Retinal pigment epithelial cell (primary cell): ENCODE data around the gene SAXO1.

Experiments
- DNase-seq: peaks from one replicate; pipeline ENCODE4 v3.0.0-alpha.2; 2010; ENCODE audit warnings: low read depth
- H3K4me3 ChIP-seq: 2 replicates; pipeline ENCODE4 v1.5.1; 2011; ENCODE audit warnings: mild to moderate bottlenecking, low read length, control low read depth, moderate library complexity
- TF ChIP-seq, protein P1 (sequence below): conservative IDR thresholded peaks from 2 replicates; pipeline ENCODE4 v1.5.1; 2011; ENCODE audit warnings: low read depth, low read length, control low read depth, inconsistent platforms

SAXO1 gene

DNA sequence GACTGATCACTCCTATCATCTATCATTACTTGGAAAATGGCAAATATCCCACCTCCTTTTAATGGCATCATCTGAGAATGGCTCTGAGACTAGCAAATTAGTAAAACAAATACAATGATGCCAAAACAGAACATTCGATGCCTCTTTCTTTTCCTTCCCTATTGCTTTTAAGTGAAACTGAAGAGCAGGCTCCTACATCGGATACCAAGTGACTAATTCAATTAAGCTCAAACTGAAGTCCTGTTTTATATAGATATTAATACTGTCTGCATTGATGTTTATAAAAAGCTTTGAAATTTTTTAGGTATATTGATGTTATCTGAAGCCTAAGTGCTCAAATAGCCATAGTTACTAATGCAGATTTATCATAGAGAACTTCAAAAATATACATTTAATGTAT lies 43.9 kb downstream of the SAXO1 start:
- H3K4me3 ChIP-seq = no peak overlapping the region
- TF ChIP-seq, protein P1, sequence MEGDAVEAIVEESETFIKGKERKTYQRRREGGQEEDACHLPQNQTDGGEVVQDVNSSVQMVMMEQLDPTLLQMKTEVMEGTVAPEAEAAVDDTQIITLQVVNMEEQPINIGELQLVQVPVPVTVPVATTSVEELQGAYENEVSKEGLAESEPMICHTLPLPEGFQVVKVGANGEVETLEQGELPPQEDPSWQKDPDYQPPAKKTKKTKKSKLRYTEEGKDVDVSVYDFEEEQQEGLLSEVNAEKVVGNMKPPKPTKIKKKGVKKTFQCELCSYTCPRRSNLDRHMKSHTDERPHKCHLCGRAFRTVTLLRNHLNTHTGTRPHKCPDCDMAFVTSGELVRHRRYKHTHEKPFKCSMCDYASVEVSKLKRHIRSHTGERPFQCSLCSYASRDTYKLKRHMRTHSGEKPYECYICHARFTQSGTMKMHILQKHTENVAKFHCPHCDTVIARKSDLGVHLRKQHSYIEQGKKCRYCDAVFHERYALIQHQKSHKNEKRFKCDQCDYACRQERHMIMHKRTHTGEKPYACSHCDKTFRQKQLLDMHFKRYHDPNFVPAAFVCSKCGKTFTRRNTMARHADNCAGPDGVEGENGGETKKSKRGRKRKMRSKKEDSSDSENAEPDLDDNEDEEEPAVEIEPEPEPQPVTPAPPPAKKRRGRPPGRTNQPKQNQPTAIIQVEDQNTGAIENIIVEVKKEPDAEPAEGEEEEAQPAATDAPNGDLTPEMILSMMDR = no peak
- DNase-seq = no peak

DNA sequence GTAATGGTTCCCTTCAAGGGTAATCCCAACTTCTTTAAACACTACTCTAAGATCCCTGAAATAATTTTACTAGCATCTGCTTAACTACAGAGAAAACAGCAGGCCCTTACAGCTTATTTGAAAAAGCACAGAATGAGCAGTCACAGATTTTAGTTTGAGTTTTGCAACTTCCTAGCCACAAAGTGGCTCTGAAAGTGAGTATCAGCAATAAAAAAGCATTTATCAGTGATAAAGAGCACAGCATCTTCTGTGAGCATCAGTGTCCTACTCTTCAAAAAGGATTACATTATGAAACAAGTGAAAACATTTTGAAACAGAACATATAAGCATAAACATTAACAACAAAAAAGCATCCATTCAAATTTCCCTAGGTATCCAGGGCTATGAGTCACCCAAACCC lies 45.0 kb downstream of the SAXO1 start:
- DNase-seq = no peak
- TF ChIP-seq, protein P1 = no peak
- no peak overlapping the region for H3K4me3 ChIP-seq

DNA sequence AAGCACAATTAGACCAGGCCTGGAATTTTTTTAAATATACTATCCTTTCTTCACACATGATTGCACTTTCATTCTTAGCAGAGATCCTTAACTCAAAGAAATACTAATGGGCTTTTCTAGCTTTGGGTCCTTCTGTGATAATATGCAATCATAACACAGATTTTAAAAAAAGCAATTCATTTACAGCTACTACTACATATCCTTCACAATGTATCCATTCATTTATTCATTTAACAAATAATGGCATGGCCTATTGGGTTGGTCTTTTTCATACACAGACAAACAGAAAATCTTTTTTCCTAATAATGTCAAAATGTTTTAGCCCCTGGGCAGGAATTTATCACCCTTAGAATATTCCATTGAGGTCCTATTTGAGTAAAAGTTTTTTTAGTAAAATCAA lies 47.0 kb downstream of the SAXO1 start:
- TF ChIP-seq, protein P1 = no peak
- H3K4me3 ChIP-seq = no peak overlapping the region
- DNase-seq = no peak

DNA sequence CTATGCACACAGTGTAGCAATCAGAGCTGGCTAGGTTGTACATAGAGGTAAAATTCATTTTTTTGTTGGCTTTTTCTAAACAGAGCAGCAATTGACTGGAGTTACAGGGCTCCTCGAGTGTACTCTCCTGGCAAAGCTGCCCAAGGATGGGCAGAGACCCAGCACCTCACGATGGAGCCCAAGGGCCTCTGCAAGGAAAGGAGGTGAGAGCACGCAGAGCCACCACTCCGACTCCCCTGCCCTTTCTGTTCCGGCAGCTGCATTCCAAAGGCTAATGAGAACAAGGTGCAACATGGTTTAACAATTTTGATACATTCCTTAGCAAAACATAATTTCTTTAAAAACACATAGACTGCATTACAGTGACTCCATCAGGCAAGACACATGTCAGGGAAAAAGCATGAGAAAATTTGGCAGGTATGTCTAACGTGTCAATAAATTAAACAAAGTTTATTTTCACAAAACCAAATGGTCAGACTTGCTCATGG lies 47.5 kb downstream of the SAXO1 start:
- no peak for DNase-seq
- TF ChIP-seq, protein P1 = no peak
- H3K4me3 ChIP-seq = no peak overlapping the region

DNA sequence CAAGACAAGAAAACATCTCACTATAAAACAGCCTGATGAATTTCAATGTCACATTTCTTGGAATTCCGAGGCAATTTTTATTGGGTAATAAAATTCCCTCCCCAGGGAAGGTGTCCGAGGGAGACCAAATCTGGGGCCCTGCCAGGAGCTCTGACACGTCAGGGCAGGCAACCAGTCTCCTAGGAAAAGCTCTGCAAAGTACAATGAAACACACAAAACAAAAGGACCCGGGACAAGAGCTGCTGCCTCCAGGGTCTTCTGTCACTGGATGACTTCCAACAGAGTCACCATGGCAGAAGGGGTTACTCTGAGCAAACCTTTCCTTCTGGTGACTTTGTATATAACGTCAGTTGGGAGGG lies 50.8 kb downstream of the SAXO1 start:
- no peak for DNase-seq
- TF ChIP-seq, protein P1 = no peak
- H3K4me3 ChIP-seq = no peak overlapping the region

DNA sequence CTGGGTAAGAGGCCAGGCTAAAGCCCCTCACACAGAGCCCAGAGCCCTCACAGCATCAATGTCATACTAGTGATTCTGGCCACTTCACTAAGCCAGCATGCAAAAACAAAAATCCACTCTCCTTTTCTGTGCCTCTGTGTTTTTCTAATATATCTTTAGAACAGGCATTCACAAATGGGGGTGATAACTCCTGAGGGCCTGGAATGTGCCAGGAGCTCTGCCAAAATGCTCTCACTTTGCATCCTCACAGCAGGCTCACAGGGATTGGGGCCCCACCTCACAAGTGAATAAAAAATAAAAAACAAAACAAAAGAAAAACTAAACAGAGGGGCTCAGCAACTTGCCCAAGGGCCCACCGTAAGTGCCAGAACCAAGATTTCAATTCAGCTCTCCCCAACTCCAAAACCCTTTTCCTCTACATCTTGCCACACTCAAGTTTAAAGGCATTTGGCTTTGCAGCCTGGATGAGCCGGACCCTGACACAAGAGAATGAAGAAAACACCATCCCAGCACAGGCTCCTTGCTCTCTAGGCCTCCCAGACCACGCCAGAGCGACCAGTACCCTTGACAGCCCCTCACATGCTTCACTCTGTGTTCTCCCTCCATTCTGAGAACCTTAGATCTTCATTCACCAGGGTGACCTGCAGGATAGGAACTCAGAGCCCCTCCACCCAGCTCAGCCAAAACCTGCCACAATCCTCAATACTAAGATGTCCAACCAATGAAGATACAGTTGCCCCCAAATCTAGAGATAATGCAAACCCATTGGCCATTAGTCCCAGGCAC lies 51.3 kb downstream of the SAXO1 start:
- no peak overlapping the region for H3K4me3 ChIP-seq
- TF ChIP-seq, protein P1 = no peak
- no peak for DNase-seq

DNA sequence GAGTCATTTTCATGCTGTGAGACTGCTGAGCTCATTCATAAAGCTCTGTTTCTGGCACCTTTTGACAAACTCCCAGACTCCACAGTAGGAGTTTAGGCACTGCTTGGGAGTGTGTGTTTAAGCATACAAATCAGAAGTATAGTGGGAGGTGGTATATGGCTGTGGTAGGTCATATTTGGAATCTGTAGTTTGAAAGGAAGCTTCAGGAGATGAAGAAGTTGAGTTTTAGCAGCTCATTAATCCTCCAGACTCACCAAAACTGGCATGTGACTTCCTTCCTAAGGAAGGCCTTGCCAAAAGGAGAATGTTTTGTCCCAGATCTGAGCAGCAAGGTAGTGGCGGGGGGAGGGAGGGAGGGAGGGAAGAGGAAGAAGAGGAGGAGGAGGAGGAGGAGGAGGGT lies 52.8 kb downstream of the SAXO1 start:
- DNase-seq = no peak
- H3K4me3 ChIP-seq = no peak overlapping the region
- TF ChIP-seq, protein P1 = no peak
